Measurements from ENCODE around the gene DDX4. TPM values are rescaled to one million over a fixed set of nuclear protein-coding genes. Genes with fewer than 3 reads are reported as not detected.

DDX4 gene
- total RNA-seq, 1 experiment from 2014 or later: not detected

- H3K4me3 ChIP-seq: no peak overlapping the region
- no peaks in the 10 kb centered on the region for H3K27me3 ChIP-seq
- no peak for DNase-seq
- no peaks in the 10 kb centered on the region for H3K4me1 ChIP-seq
- no peaks in the 10 kb centered on the region for H3K36me3 ChIP-seq
- no peak overlapping the region for H3K27ac ChIP-seq
- no peaks in the 10 kb centered on the region for H3K9me3 ChIP-seq (replicated peaks)
These were observed 85.4 kb downstream of the DDX4 start for GRCh38 chr5:55823151-55823796.

GRCh38 chr5:55829956-55830355 is 92.1 kb downstream of the DDX4 start:
- H3K4me3 ChIP-seq: no peak overlapping the region
- H3K4me1 ChIP-seq: no peaks in the 10 kb centered on the region
- no peaks in the 10 kb centered on the region for H3K36me3 ChIP-seq
- H3K9me3 ChIP-seq (replicated peaks): no peaks in the 10 kb centered on the region
- H3K27me3 ChIP-seq: no peaks in the 10 kb centered on the region
- H3K27ac ChIP-seq: no peak overlapping the region
- no peak for DNase-seq

- Histone ChIP-seq H3K9me3 (replicated peaks) (no peaks in the 10 kb centered on the region), H3K4me3 (no peak overlapping the region), H3K27me3 (no peaks in the 10 kb centered on the region)
These were observed 94.6 kb downstream of the DDX4 start for GRCh38 chr5:55832446-55832845.

GRCh38 chr5:55836191-55836590 is 98.3 kb downstream of the DDX4 start:
- no peak overlapping the region for H3K4me3 ChIP-seq
- H3K27ac ChIP-seq: no peak overlapping the region
- no peaks in the 10 kb centered on the region for H3K4me1 ChIP-seq
- DNase-seq: no peak
- H3K36me3 ChIP-seq: no peaks in the 10 kb centered on the region
- H3K9me3 ChIP-seq (replicated peaks): no peaks in the 10 kb centered on the region
- H3K27me3 ChIP-seq: no peaks in the 10 kb centered on the region

More at GRCh38 chr5:55832446-55832845, 94.6 kb downstream of the DDX4 start:
- Histone ChIP-seq H3K27ac (no peak overlapping the region), H3K36me3 (no peaks in the 10 kb centered on the region), H3K4me1 (no peaks in the 10 kb centered on the region)
- no peak for DNase-seq

GRCh38 chr5:55841976-55842375 is 104.1 kb downstream of the DDX4 start:
- Histone ChIP-seq H3K4me1 (no peaks in the 10 kb centered on the region), H3K27ac (no peak overlapping the region), H3K4me3 (no peak overlapping the region), H3K9me3 (replicated peaks) (no peaks in the 10 kb centered on the region), H3K27me3 (no peaks in the 10 kb centered on the region), H3K36me3 (no peaks in the 10 kb centered on the region)
- DNase-seq: no peak

GRCh38 chr5:55847837-55848236 is 110.0 kb downstream of the DDX4 start:
- DNase-seq: no peak
- Histone ChIP-seq H3K27ac (no peak overlapping the region), H3K4me3 (no peak overlapping the region), H3K9me3 (replicated peaks) (no peaks in the 10 kb centered on the region), H3K36me3 (no peaks in the 10 kb centered on the region), H3K27me3 (no peaks in the 10 kb centered on the region; the same call in 1 of the 2 replicates), H3K4me1 (no peaks in the 10 kb centered on the region)

- DNase-seq: no peak
These were observed 110.9 kb downstream of the DDX4 start for GRCh38 chr5:55848783-55849182.

GRCh38 chr5:55850839-55851674 is 113.2 kb downstream of the DDX4 start, which contains the start of gene IL31RA:
TSS of gene IL31RA (plus strand) at chr5:55851357. CDS start at chr5:55851571, 214 bp downstream.
- Histone ChIP-seq H3K4me3 (no peak within 1 kb of the TSS), H3K27ac (no peak within 1 kb of the TSS)

More at GRCh38 chr5:55848783-55849182, 110.9 kb downstream of the DDX4 start:
- Histone ChIP-seq H3K4me3 (no peak overlapping the region), H3K27ac (no peak overlapping the region), H3K9me3 (replicated peaks) (no peaks in the 10 kb centered on the region), H3K36me3 (no peaks in the 10 kb centered on the region), H3K27me3 (no peaks in the 10 kb centered on the region; the same call in 1 of the 2 replicates), H3K4me1 (no peaks in the 10 kb centered on the region)

GRCh38 chr5:55851675-55851979 is 113.8 kb downstream of the DDX4 start:
- DNase-seq: no peak
- Histone ChIP-seq H3K4me1 (no peaks in the 10 kb centered on the region), H3K36me3 (no peaks in the 10 kb centered on the region), H3K4me3 (no peak overlapping the region), H3K27ac (no peak overlapping the region), H3K9me3 (replicated peaks) (no peaks in the 10 kb centered on the region), H3K27me3 (no peaks in the 10 kb centered on the region; the same call in 1 of the 2 replicates)

More at GRCh38 chr5:55850839-55851674, 113.2 kb downstream of the DDX4 start, which contains the start of gene IL31RA:
- no peaks in the 10 kb centered on the region for H3K9me3 ChIP-seq (replicated peaks)
- H3K4me1 ChIP-seq: no peaks in the 10 kb centered on the region
- DNase-seq: no peak
- no peaks in the 10 kb centered on the region; the same call in 1 of the 2 replicates for H3K27me3 ChIP-seq
- H3K36me3 ChIP-seq: no peaks in the 10 kb centered on the region

- Histone ChIP-seq H3K36me3 (no peaks in the 10 kb centered on the region), H3K27ac (no peak overlapping the region), H3K27me3 (no peaks in the 10 kb centered on the region; the same call in 1 of the 2 replicates), H3K9me3 (replicated peaks) (no peaks in the 10 kb centered on the region), H3K4me3 (no peak overlapping the region), H3K4me1 (no peaks in the 10 kb centered on the region)
- DNase-seq: no peak
These were observed 114.6 kb downstream of the DDX4 start for GRCh38 chr5:55852503-55852902.

GRCh38 chr5:55853041-55853670 is 115.3 kb downstream of the DDX4 start:
- no peaks in the 10 kb centered on the region for H3K36me3 ChIP-seq
- no peak for DNase-seq
- no peak overlapping the region for H3K4me3 ChIP-seq
- H3K4me1 ChIP-seq: no peaks in the 10 kb centered on the region
- no peaks in the 10 kb centered on the region; the same call in 1 of the 2 replicates for H3K27me3 ChIP-seq
- no peak overlapping the region for H3K27ac ChIP-seq
- no peaks in the 10 kb centered on the region for H3K9me3 ChIP-seq (replicated peaks)

GRCh38 chr5:55853818-55854217 is 116.0 kb downstream of the DDX4 start:
- H3K4me1 ChIP-seq: no peaks in the 10 kb centered on the region
- H3K4me3 ChIP-seq: no peak overlapping the region
- H3K27me3 ChIP-seq: no peaks in the 10 kb centered on the region; the same call in 1 of the 2 replicates
- DNase-seq: no peak
- H3K36me3 ChIP-seq: no peaks in the 10 kb centered on the region
- H3K27ac ChIP-seq: no peak overlapping the region
- H3K9me3 ChIP-seq (replicated peaks): no peaks in the 10 kb centered on the region

- H3K27me3 ChIP-seq: no peaks in the 10 kb centered on the region; the same call in 1 of the 2 replicates
- DNase-seq: no peak
- H3K36me3 ChIP-seq: no peaks in the 10 kb centered on the region
- no peaks in the 10 kb centered on the region for H3K9me3 ChIP-seq (replicated peaks)
- no peak overlapping the region for H3K27ac ChIP-seq
- H3K4me1 ChIP-seq: no peaks in the 10 kb centered on the region
- no peak overlapping the region for H3K4me3 ChIP-seq
These were observed 117.6 kb downstream of the DDX4 start for GRCh38 chr5:55855509-55855908.

- no peak overlapping the region for H3K27ac ChIP-seq
- no peaks in the 10 kb centered on the region for H3K9me3 ChIP-seq (replicated peaks)
- DNase-seq: no peak
- no peaks in the 10 kb centered on the region for H3K27me3 ChIP-seq
- H3K4me3 ChIP-seq: no peak overlapping the region
- H3K4me1 ChIP-seq: no peaks in the 10 kb centered on the region
- no peaks in the 10 kb centered on the region for H3K36me3 ChIP-seq
These were observed 118.8 kb downstream of the DDX4 start for GRCh38 chr5:55856516-55857246.

Data from SJCRH30 (cell line).